IMR-90 (cell line): ENCODE results near the gene KCNN4. TPM values are rescaled to one million over a fixed set of nuclear protein-coding genes. Genes with fewer than 3 reads are reported as not detected.

ENCODE experiments used
- ATAC-seq: fragments of 200-7000 bp; cut with Tn5 transposase; 2 replicates; pipeline ENCODE4 v1.9.1; 2020; ENCODE audit warnings: low read depth, mild to moderate bottlenecking, moderate library complexity
- BruUV-seq: library from RNA; stranded (reverse); fragments of 400-500 nt; replicated peaks from 2 replicates; lab custom pipeline; 2021; lab: Mats Ljungman, UMichigan
- CTCF ChIA-PET: fragments of 300-600 bp; formaldehyde crosslinking; extraction: SDS; loops from one replicate; lab custom pipeline; 2021; ENCODE audit warnings: antibody characterized with exemption; lab: Yijun Ruan, JAX
- POLR2A ChIA-PET: fragments of 300-600 bp; sonication (Branson Sonifier 250); formaldehyde crosslinking; loops from one replicate; lab custom pipeline; 2022; ENCODE audit warnings: antibody characterized with exemption; ENCODE audit not compliant: unreplicated experiment; lab: Charles Lee
- DNase-seq: peaks from one replicate; pipeline ENCODE4 v3.0.0; 2013
- H2AFZ ChIP-seq: replicated peaks from 2 replicates; pipeline ENCODE3; 2013; ENCODE audit warnings: low read length, mild to moderate bottlenecking; ENCODE audit not compliant: poor library complexity
- H2AK5ac ChIP-seq: 2 replicates; pipeline ENCODE4 v1.6.1; 2013; ENCODE audit warnings: low read depth, low read length, inconsistent platforms
- H2AK9ac ChIP-seq: replicated peaks from 2 replicates; pipeline ENCODE3; 2013; ENCODE audit warnings: mild to moderate bottlenecking, low read depth, low read length, moderate library complexity; ENCODE audit not compliant: poor library complexity
- H2BK120ac ChIP-seq: 2 replicates; pipeline ENCODE4 v1.6.1; 2013; ENCODE audit warnings: low read depth, low read length, inconsistent platforms
- H2BK15ac ChIP-seq: 3 replicates; pipeline ENCODE4 v1.6.1; 2013; ENCODE audit warnings: low read depth, low read length, inconsistent platforms
- H2BK20ac ChIP-seq: 2 replicates; pipeline ENCODE4 v1.6.1; 2013; ENCODE audit warnings: low read depth, mild to moderate bottlenecking, inconsistent platforms, low read length, moderate library complexity
- H2BK5ac ChIP-seq: 2 replicates; pipeline ENCODE4 v1.6.1; 2013; ENCODE audit warnings: mild to moderate bottlenecking, low read depth, low read length, inconsistent platforms; ENCODE audit not compliant: poor library complexity, severe bottlenecking
- H3K14ac ChIP-seq: replicated peaks from 2 replicates; pipeline ENCODE4 v1.6.1; 2013; ENCODE audit warnings: low read depth, low read length, inconsistent platforms
- H3K18ac ChIP-seq: 2 replicates; pipeline ENCODE4 v1.6.1; 2013; ENCODE audit warnings: low read depth, low read length, control low read depth
- H3K23ac ChIP-seq: 2 replicates; pipeline ENCODE4 v1.6.1; 2013; ENCODE audit warnings: low read depth, low read length, inconsistent platforms
- H3K27ac ChIP-seq: 2 replicates; pipeline ENCODE4 v1.5.1; 2013; ENCODE audit warnings: mild to moderate bottlenecking, control low read depth, low read length; ENCODE audit not compliant: insufficient read depth
- H3K27me3 ChIP-seq: 2 replicates; pipeline ENCODE4 v1.6.1; 2013; ENCODE audit warnings: low read length; ENCODE audit not compliant: control insufficient read depth, insufficient read depth
- H3K36me3 ChIP-seq: 2 replicates; pipeline ENCODE4 v1.6.1; 2013; ENCODE audit warnings: low read length, mixed read lengths; ENCODE audit not compliant: control insufficient read depth, insufficient read depth
- H3K4ac ChIP-seq: 2 replicates; pipeline ENCODE4 v1.6.1; 2013; ENCODE audit warnings: low read depth, low read length, inconsistent platforms
- H3K4me1 ChIP-seq: 2 replicates; pipeline ENCODE4 v1.6.1; 2013; ENCODE audit warnings: low read length, mixed read lengths; ENCODE audit not compliant: control insufficient read depth, insufficient read depth
- H3K4me2 ChIP-seq: 2 replicates; pipeline ENCODE4 v1.6.1; 2013; ENCODE audit warnings: low read depth, mild to moderate bottlenecking, control low read depth, low read length, moderate library complexity
- H3K4me3 ChIP-seq: 2 replicates; pipeline ENCODE4 v1.5.1; 2013; ENCODE audit warnings: low read depth, mild to moderate bottlenecking, control low read depth, low read length, moderate library complexity; ENCODE audit not compliant: insufficient read depth
- H3K56ac ChIP-seq: 2 replicates; pipeline ENCODE4 v1.6.1; 2013; ENCODE audit warnings: low read length, inconsistent platforms; ENCODE audit not compliant: insufficient read depth; ENCODE audit errors: extremely low read depth
- H3K79me1 ChIP-seq, 2 experiments: 2 replicates each; pipeline ENCODE4 v1.6.1; 2013; ENCODE audit warnings: low read length in 2 of 2, inconsistent platforms in 1 of 2, low read depth in 1 of 2
- H3K9ac ChIP-seq: 2 replicates; pipeline ENCODE4 v1.6.1; 2013; ENCODE audit warnings: low read depth, low read length, control low read depth
- H3K9me1 ChIP-seq: 2 replicates; pipeline ENCODE4 v1.6.1; 2013; ENCODE audit warnings: low read length, inconsistent platforms; ENCODE audit not compliant: insufficient read depth
- H3K9me3 ChIP-seq: 2 replicates; pipeline ENCODE4 v1.6.1; 2013; ENCODE audit warnings: low read length; ENCODE audit not compliant: control insufficient read depth, insufficient read depth
- H4K20me1 ChIP-seq: 2 replicates; pipeline ENCODE4 v1.6.1; 2013; ENCODE audit warnings: low read length, inconsistent platforms; ENCODE audit not compliant: insufficient read depth
- H4K5ac ChIP-seq: 2 replicates; pipeline ENCODE4 v1.6.1; 2013; ENCODE audit warnings: mild to moderate bottlenecking, low read depth, low read length, control low read depth
- H4K8ac ChIP-seq, 2 experiments: 2 replicates each; pipeline ENCODE4 v1.6.1; 2013; ENCODE audit warnings: low read depth in 2 of 2, low read length in 2 of 2, control low read depth in 1 of 2, inconsistent platforms in 1 of 2
- H4K91ac ChIP-seq: 2 replicates; pipeline ENCODE4 v1.6.1; 2013; ENCODE audit warnings: low read depth, low read length, inconsistent platforms; ENCODE audit not compliant: insufficient read depth
- BHLHE40 ChIP-seq: fragments of 150-350 bp; IDR thresholded peaks from 2 replicates; pipeline ENCODE4 v1.6.1; 2016; ENCODE audit warnings: mild to moderate bottlenecking, low read depth, low read length
- CEBPB ChIP-seq: IDR thresholded peaks from 2 replicates; pipeline ENCODE4 v1.6.1; 2012; ENCODE audit warnings: low read depth, low read length, improper control_type of control experiment
- CHD1 ChIP-seq: IDR thresholded peaks from 2 replicates; pipeline ENCODE4 v1.6.1; 2012; ENCODE audit warnings: low read depth, low read length, improper control_type of control experiment
- FOS ChIP-seq: fragments of 150-350 bp; IDR thresholded peaks from 2 replicates; pipeline ENCODE4 v1.6.1; 2016; ENCODE audit warnings: low read depth, low read length
- MAFK ChIP-seq: IDR thresholded peaks from 2 replicates; pipeline ENCODE4 v1.6.1; 2012; ENCODE audit warnings: low read depth, low read length, improper control_type of control experiment
- MAZ ChIP-seq: IDR thresholded peaks from 2 replicates; pipeline ENCODE4 v1.6.1; 2012; ENCODE audit warnings: low read depth, mild to moderate bottlenecking, low read length, improper control_type of control experiment, moderate library complexity, borderline replicate concordance
- MXI1 ChIP-seq: IDR thresholded peaks from 2 replicates; pipeline ENCODE4 v1.6.1; 2012; ENCODE audit warnings: low read depth, mild to moderate bottlenecking, low read length, moderate library complexity, borderline replicate concordance
- NFE2L2 ChIP-seq: fragments of 150-350 bp; IDR thresholded peaks from 2 replicates; pipeline ENCODE4 v1.6.1; 2016; ENCODE audit warnings: low read depth, mild to moderate bottlenecking, low read length
- POLR2A ChIP-seq: IDR thresholded peaks from 2 replicates; pipeline ENCODE4 v1.6.1; 2012; ENCODE audit warnings: mild to moderate bottlenecking, low read depth, low read length
- RAD21 ChIP-seq: IDR thresholded peaks from 2 replicates; pipeline ENCODE4 v1.6.1; 2012; ENCODE audit warnings: low read length, improper control_type of control experiment
- RCOR1 ChIP-seq: IDR thresholded peaks from 2 replicates; pipeline ENCODE4 v1.6.1; 2012; ENCODE audit warnings: mild to moderate bottlenecking, low read length, improper control_type of control experiment; ENCODE audit not compliant: insufficient replicate concordance
- RFX5 ChIP-seq: IDR thresholded peaks from 2 replicates; pipeline ENCODE4 v1.8.0; 2012; ENCODE audit warnings: low read depth, mild to moderate bottlenecking, low read length, moderate library complexity
- SMC3 ChIP-seq: fragments of 150-350 bp; IDR thresholded peaks from 2 replicates; pipeline ENCODE4 v1.6.1; 2016; ENCODE audit warnings: low read depth, mild to moderate bottlenecking, antibody characterized with exemption, low read length, moderate library complexity
- WGBS, 2 experiments: methylation state at CpG; one replicate each; pipeline versions ENCODE4 v1.1.5 to v1.1.7; 2013; ENCODE audit warnings: missing lambda C conversion rate in 2 of 2; ENCODE audit not compliant: insufficient read length in 1 of 2; ENCODE audit errors: extremely low coverage in 2 of 2; 5-methylcytosine and 5-hydroxymethylcytosine counted together
- dilution Hi-C: fragments of 300-500 bp; cut with HindIII; formaldehyde crosslinking; loops from one replicate; pipeline ENCODE4 v1.14.3; 2018; ENCODE audit warnings: low sequenced_read_pairs; ENCODE audit not compliant: unreplicated experiment
- in situ Hi-C: fragments of 300-500 bp; cut with MboI; formaldehyde crosslinking; loops from 3 replicates; pipeline ENCODE4 v1.14.3; 2019; ENCODE audit warnings: low sequenced_read_pairs, inconsistent platforms, mixed read lengths
- intact Hi-C: fragments of 100-400 bp; cut with micrococcal nuclease; formaldehyde crosslinking; loops from 2 replicates; pipeline ENCODE4 v1.10.0; 2022
- polyA plus RNA-seq, 3 experiments: library from polyadenylated mRNA; depleted of rRNA; stranded (reverse); fragments of >200 nt; gene quantifications; 2 replicates each; pipeline ENCODE4 v1.2.3, GENCODE V29; 2012; ENCODE audit warnings: low replicate concordance in 1 of 3
- total RNA-seq: library from RNA; depleted of rRNA; stranded (reverse); fragments of >200 nt; gene quantifications from 2 replicates; pipeline ENCODE4 v1.2.3, GENCODE V29; 2012
- TF ChIP-seq, protein P1 (sequence below): fragments of 150-350 bp; IDR thresholded peaks from 2 replicates; pipeline ENCODE4 v1.6.1; 2016; ENCODE audit warnings: low read depth, mild to moderate bottlenecking, low read length, moderate library complexity, borderline replicate concordance
- TF ChIP-seq, protein P2 (sequence below): fragments of 150-350 bp; IDR thresholded peaks from 2 replicates; pipeline ENCODE4 v1.6.1; 2017; ENCODE audit warnings: mild to moderate bottlenecking, antibody characterized with exemption, low read length, low read depth
- TF ChIP-seq, protein P3 (sequence below): conservative IDR thresholded peaks from 2 replicates; pipeline ENCODE4 v1.5.1; 2012; ENCODE audit warnings: mild to moderate bottlenecking, low read depth, low read length, improper control_type of control experiment

Gene KCNN4
- total and polyA plus RNA-seq, 2 of the 4 experiments (the other 2 are of a cell fraction): 0.54 to 0.99 TPM

DNA sequence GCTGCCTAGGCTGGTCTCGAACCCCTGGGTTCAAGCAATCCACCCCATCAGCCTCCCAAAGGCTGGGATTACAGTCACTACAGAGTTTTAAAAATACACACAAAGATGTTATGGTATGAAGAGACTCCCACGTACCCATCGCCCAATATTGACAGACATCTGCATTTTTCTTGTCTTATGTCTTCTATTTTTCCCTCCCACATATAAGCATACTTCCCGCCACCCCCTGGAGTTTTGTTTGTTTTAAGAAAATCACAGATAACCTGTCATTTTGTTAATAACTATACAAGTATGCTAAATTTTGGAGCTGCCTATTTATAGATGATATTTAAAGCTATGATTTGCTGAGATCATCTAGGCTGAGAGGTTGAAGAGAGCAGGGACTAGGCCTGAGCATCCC, 19.8 kb downstream of the KCNN4 start:
- no peak overlapping the region for H2AK9ac ChIP-seq
- H3K4me2 ChIP-seq: no peak overlapping the region
- ATAC-seq (no peak), DNase-seq (peak; percentile 37)
- ChIA-PET POLR2A (no interaction called here), CTCF (no interaction called here)
- in situ Hi-C loops (no loop called here), intact Hi-C loops (no loop called here), dilution Hi-C loops (no loop called here)
- no peaks in the 10 kb centered on the region for H4K20me1 ChIP-seq
- H3K4me1 ChIP-seq: peaks cover 22% of the 10 kb centered on the region
- H2BK20ac ChIP-seq: no peak overlapping the region
- no peak overlapping the region for H3K18ac ChIP-seq
- H3K36me3 ChIP-seq: no peaks in the 10 kb centered on the region
- no peak overlapping the region for H2BK5ac ChIP-seq
- H3K56ac ChIP-seq: no peak overlapping the region
- peak overlapping the region; percentile 21 for H2AK5ac ChIP-seq
- no peak overlapping the region for H3K9ac ChIP-seq
- no peak overlapping the region for H3K4me3 ChIP-seq
- H3K23ac ChIP-seq: no peak overlapping the region
- H3K9me3 ChIP-seq: no peaks in the 10 kb centered on the region
- 0 out of 2 replicates have a peak overlapping the region, but pooled peaks have one; percentile 44 for H2BK120ac ChIP-seq
- no peak overlapping the region; the same call in 1 of the 2 replicates for H4K91ac ChIP-seq
- no peak overlapping the region; a peak in 1 of 4 replicates for H4K8ac ChIP-seq
- H3K14ac ChIP-seq: no peak overlapping the region
- peaks cover 27% of the 10 kb centered on the region for H3K9me1 ChIP-seq
- WGBS, 2 experiments: no CpG with 5 or more reads among the region's 4 CpGs
- peaks cover 6 to 27% of the 10 kb centered on the region in 2 experiments; a peak in 3 of 4 replicates for H3K79me1 ChIP-seq
- TF ChIP-seq POLR2A (no peak), FOS (no peak), BHLHE40 (no peak), MAZ (no peak), RAD21 (no peak), CHD1 (no peak), RCOR1 (no peak), MAFK (no peak), RFX5 (no peak), MXI1 (no peak), NFE2L2 (no peak), CEBPB (no peak), SMC3 (no peak)
- TF ChIP-seq, protein P1, sequence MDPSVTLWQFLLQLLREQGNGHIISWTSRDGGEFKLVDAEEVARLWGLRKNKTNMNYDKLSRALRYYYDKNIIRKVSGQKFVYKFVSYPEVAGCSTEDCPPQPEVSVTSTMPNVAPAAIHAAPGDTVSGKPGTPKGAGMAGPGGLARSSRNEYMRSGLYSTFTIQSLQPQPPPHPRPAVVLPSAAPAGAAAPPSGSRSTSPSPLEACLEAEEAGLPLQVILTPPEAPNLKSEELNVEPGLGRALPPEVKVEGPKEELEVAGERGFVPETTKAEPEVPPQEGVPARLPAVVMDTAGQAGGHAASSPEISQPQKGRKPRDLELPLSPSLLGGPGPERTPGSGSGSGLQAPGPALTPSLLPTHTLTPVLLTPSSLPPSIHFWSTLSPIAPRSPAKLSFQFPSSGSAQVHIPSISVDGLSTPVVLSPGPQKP: no peak
- TF ChIP-seq, protein P2, sequence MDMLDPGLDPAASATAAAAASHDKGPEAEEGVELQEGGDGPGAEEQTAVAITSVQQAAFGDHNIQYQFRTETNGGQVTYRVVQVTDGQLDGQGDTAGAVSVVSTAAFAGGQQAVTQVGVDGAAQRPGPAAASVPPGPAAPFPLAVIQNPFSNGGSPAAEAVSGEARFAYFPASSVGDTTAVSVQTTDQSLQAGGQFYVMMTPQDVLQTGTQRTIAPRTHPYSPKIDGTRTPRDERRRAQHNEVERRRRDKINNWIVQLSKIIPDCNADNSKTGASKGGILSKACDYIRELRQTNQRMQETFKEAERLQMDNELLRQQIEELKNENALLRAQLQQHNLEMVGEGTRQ: no peak
- TF ChIP-seq, protein P3, sequence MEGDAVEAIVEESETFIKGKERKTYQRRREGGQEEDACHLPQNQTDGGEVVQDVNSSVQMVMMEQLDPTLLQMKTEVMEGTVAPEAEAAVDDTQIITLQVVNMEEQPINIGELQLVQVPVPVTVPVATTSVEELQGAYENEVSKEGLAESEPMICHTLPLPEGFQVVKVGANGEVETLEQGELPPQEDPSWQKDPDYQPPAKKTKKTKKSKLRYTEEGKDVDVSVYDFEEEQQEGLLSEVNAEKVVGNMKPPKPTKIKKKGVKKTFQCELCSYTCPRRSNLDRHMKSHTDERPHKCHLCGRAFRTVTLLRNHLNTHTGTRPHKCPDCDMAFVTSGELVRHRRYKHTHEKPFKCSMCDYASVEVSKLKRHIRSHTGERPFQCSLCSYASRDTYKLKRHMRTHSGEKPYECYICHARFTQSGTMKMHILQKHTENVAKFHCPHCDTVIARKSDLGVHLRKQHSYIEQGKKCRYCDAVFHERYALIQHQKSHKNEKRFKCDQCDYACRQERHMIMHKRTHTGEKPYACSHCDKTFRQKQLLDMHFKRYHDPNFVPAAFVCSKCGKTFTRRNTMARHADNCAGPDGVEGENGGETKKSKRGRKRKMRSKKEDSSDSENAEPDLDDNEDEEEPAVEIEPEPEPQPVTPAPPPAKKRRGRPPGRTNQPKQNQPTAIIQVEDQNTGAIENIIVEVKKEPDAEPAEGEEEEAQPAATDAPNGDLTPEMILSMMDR: no peak
- peak overlapping the region; percentile 41; the same call in 1 of the 3 replicates for H2BK15ac ChIP-seq
- peak overlapping the region; percentile 48; the same call in 1 of the 2 replicates for H3K4ac ChIP-seq
- H4K5ac ChIP-seq: no peak overlapping the region
- H3K27me3 ChIP-seq: no peaks in the 10 kb centered on the region
- H3K27ac ChIP-seq: no peak overlapping the region
- no TSS peak for BruUV-seq
- no peak overlapping the region for H2AFZ ChIP-seq
